HepG2 (cell line): ENCODE measurements around the gene FXR2. TPM values are rescaled to one million over a fixed set of nuclear protein-coding genes. Genes with fewer than 3 reads are reported as not detected.

Experiments used
- ARHGAP35 ChIP-seq: sonication (generic); formaldehyde crosslinking; IDR thresholded peaks from 2 replicates; pipeline ENCODE4 v1.9.0; 2022; ENCODE audit warnings: mild to moderate bottlenecking, inconsistent platforms, moderate library complexity, missing genetic modification reagents, borderline replicate concordance
- ATF7-NPFF ChIP-seq: sonication (generic); formaldehyde crosslinking; IDR thresholded peaks from 2 replicates; pipeline ENCODE4 v1.8.1; 2023; ENCODE audit warnings: mild to moderate bottlenecking, low read depth, missing genetic modification reagents, moderate library complexity
- BRD4 ChIP-seq: sonication (generic); formaldehyde crosslinking; IDR thresholded peaks from 2 replicates; pipeline ENCODE4 v1.4.0; 2020; ENCODE audit warnings: missing genetic modification reagents
- CBFB ChIP-seq: sonication (generic); formaldehyde crosslinking; IDR thresholded peaks from 2 replicates; pipeline ENCODE4 v1.4.0; 2020; ENCODE audit warnings: missing genetic modification reagents
- CHD4 ChIP-seq: fragments of 200-600 bp; sonication (generic); IDR thresholded peaks from 2 replicates; pipeline ENCODE4 v1.7.0; 2017; ENCODE audit warnings: mild to moderate bottlenecking, low read length, borderline replicate concordance
- EP300 ChIP-seq, 3 experiments: sonication (generic) in 1 of 3; formaldehyde crosslinking in 1 of 3; IDR thresholded peaks; 2 replicates each; pipeline versions ENCODE4 v1.5.1 to v1.6.1; 2011 to 2020; ENCODE audit warnings: low read depth in 2 of 3, low read length in 2 of 3, borderline replicate concordance in 1 of 3, improper control_type of control experiment in 1 of 3, mild to moderate bottlenecking in 1 of 3, missing genetic modification reagents in 1 of 3, moderate library complexity in 1 of 3
- EZH2 ChIP-seq: conservative IDR thresholded peaks from 2 replicates; pipeline ENCODE4 v1.6.1; 2012; ENCODE audit warnings: mild to moderate bottlenecking, low read depth, low read length, moderate library complexity
- HDAC1 ChIP-seq: sonication (generic); formaldehyde crosslinking; IDR thresholded peaks from 2 replicates; pipeline ENCODE4 v1.5.1; 2020; ENCODE audit warnings: mild to moderate bottlenecking, missing genetic modification reagents
- HNRNPLL ChIP-seq: fragments of 200-400 bp; formaldehyde crosslinking; IDR thresholded peaks from 2 replicates; pipeline ENCODE4 v1.6.1; 2017; ENCODE audit warnings: mild to moderate bottlenecking, low read depth, low read length; ENCODE audit not compliant: poor library complexity, severe bottlenecking
- KAT7 ChIP-seq: IDR thresholded peaks from 2 replicates; pipeline ENCODE4 v1.6.1; 2018; ENCODE audit warnings: borderline replicate concordance, missing compliant biosample characterization
- MAZ ChIP-seq, 2 experiments: sonication (generic) in 1 of 2; formaldehyde crosslinking in 1 of 2; IDR thresholded peaks; 2 replicates each; pipeline versions ENCODE4 v1.5.0 to v1.6.1; 2012 to 2020; ENCODE audit warnings: low read depth in 2 of 2, mild to moderate bottlenecking in 2 of 2, borderline replicate concordance in 1 of 2, improper control_type of control experiment in 1 of 2, low read length in 1 of 2, missing genetic modification reagents in 1 of 2, moderate library complexity in 1 of 2
- NFKB2 ChIP-seq: sonication (generic); formaldehyde crosslinking; IDR thresholded peaks from 2 replicates; pipeline ENCODE4 v1.4.0; 2020; ENCODE audit warnings: missing genetic modification reagents, borderline replicate concordance
- PHF8 ChIP-seq: sonication (generic); formaldehyde crosslinking; IDR thresholded peaks from 2 replicates; pipeline ENCODE4 v1.5.0; 2020; ENCODE audit warnings: missing genetic modification reagents
- RXRB ChIP-seq: IDR thresholded peaks from 2 replicates; pipeline ENCODE4 v1.6.1; 2016; ENCODE audit warnings: borderline replicate concordance, missing genetic modification reagents, missing compliant biosample characterization
- SALL1 ChIP-seq: sonication (generic); formaldehyde crosslinking; IDR thresholded peaks from 2 replicates; pipeline ENCODE4 v1.8.0; 2022; ENCODE audit warnings: mild to moderate bottlenecking, missing genetic modification reagents
- TAF15 ChIP-seq: fragments of 200-400 bp; formaldehyde crosslinking; IDR thresholded peaks from one replicate; pipeline ENCODE4 v1.6.1; 2018; ENCODE audit warnings: mild to moderate bottlenecking, low read depth, low read length; ENCODE audit not compliant: poor library complexity, severe bottlenecking
- TBX3 ChIP-seq: fragments of 450-650 bp; IDR thresholded peaks from 2 replicates; pipeline ENCODE4 v1.6.1; 2017; ENCODE audit warnings: antibody characterized with exemption, mild to moderate bottlenecking, inconsistent platforms, borderline replicate concordance
- TEAD3 ChIP-seq: optimal IDR thresholded peaks from 2 replicates; pipeline ENCODE3; 2016; ENCODE audit warnings: borderline replicate concordance
- THAP11 ChIP-seq: IDR thresholded peaks from 2 replicates; pipeline ENCODE4 v1.6.1; 2016; ENCODE audit warnings: missing biosample characterization, missing genetic modification reagents
- ZNF326 ChIP-seq: sonication (generic); formaldehyde crosslinking; IDR thresholded peaks from 2 replicates; pipeline ENCODE4 v1.4.0; 2020; ENCODE audit warnings: missing genetic modification reagents, borderline replicate concordance
- ZNF562 ChIP-seq: sonication (generic); formaldehyde crosslinking; IDR thresholded peaks from 2 replicates; pipeline ENCODE4 v1.8.0; 2022; ENCODE audit warnings: missing genetic modification reagents, borderline replicate concordance
- ZNF772 ChIP-seq: sonication (generic); formaldehyde crosslinking; IDR thresholded peaks from 2 replicates; pipeline ENCODE4 v1.5.0; 2020; ENCODE audit warnings: mild to moderate bottlenecking, missing genetic modification reagents
- polyA plus RNA-seq, 8 experiments: library from polyadenylated mRNA; depleted of rRNA in 3 of 8; stranded (reverse) in 7 of 8; unstranded in 1 of 8; fragments of >200 nt; fragmentation: Illumina TruSeq in 4 of 8; extraction: Trizol in 4 of 8; gene quantifications; 2 replicates each; pipeline versions ENCODE4 v1.2.1 to v1.2.3, GENCODE V29; 2011 to 2016; ENCODE audit warnings: low read depth in 4 of 8, missing spikeins in 1 of 8, mixed read lengths in 1 of 8; ENCODE audit not compliant: insufficient read depth in 1 of 8
- total RNA-seq, 5 experiments: library from RNA; depleted of rRNA; stranded (reverse); fragments of >200 nt; fragmentation: Illumina TruSeq; extraction: Trizol; gene quantifications; 2 replicates each; pipeline ENCODE4 v1.2.3, GENCODE V29; 2016; ENCODE audit warnings: low read depth in 1 of 5
- TF ChIP-seq, protein P1 (sequence below): conservative IDR thresholded peaks from 2 replicates; pipeline ENCODE4 v1.6.1; 2018; ENCODE audit warnings: missing genetic modification reagents
- TF ChIP-seq, protein P2 (sequence below): IDR thresholded peaks from 2 replicates; pipeline ENCODE4 v1.6.1; 2016; ENCODE audit warnings: mild to moderate bottlenecking
- TF ChIP-seq, protein P3 (sequence below): sonication (generic); formaldehyde crosslinking; IDR thresholded peaks from 2 replicates; pipeline ENCODE4 v1.9.0; 2021; ENCODE audit warnings: missing genetic modification reagents, borderline replicate concordance

The FXR2 gene
- total and polyA plus RNA-seq, 2 of the 13 experiments (the other 11 are each of a cell fraction or from before 2014, with no cell fraction given): 20.9 to 24.4 TPM

DNA sequence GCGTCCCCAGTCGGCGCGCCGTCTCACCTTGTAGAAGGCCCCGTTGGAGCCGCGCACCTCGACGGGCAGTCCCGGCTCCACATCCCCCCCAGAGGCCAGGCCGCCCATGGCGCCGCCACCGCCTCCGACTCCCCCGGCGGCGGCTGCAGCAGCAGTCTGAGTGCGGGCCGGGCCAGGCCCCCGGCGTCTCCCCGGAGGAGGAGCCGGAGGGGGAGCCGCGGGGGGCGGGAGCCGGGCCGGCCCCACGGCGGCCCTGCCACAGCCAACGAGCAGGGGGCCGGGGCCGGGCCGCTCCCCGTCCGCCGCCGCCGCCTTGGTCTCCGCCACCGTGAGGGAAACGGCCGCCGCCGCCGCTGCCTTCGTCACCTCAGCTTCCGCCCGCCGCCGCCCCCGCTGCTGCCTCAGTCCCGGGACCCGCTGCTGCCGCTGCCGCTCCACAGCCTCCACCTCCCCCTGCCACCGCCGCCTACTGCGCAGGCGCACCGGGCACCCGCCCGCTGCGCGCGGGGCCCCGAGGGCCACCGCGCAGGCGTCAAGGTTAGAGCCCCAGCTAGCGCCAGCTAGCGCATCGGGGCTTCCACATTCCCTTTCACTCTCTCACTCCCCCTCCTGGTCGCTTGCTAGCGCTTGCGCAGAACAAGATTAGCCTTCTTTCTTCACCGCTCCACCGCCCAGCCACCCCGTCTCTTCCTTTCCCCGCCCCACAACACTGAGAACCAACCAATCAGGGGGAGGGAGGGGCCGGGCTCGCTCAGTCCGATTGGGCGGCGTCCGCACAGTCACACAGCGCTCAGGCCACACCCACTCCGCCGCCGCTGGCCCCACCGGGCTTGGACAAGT is at the start of gene FXR2 (continued):
- peak in 1 of 2 experiments; percentile 22; a peak in 1 of 4 replicates for TF ChIP-seq EP300 (IDR thresholded peaks at IDR 0.05; ENCODE audit: low read depth in 2 of 2, low read length in 2 of 2)
- no peak for TF ChIP-seq EP300 (CRISPR knock-in tag; IDR thresholded peaks at IDR 0.05; ENCODE audit: borderline replicate concordance)
- TF ChIP-seq TBX3: no peak
- peak; percentile 11; the same call in 1 of the 2 replicates for TF ChIP-seq SALL1
- peak; percentile 20 for TF ChIP-seq TAF15
- TF ChIP-seq HDAC1 (CRISPR knock-in tag): peak; percentile 45; the same call in 1 of the 2 replicates
- peak; percentile 24; the same call in 1 of the 2 replicates for TF ChIP-seq NFKB2
- TF ChIP-seq MAZ (IDR thresholded peaks at IDR 0.05; ENCODE audit: borderline replicate concordance, low read depth, low read length): peak; percentile 76; the same call in 1 of the 2 replicates
- TF ChIP-seq MAZ (CRISPR knock-in tag; IDR thresholded peaks at IDR 0.05; ENCODE audit: low read depth): peak; percentile 40; the same call in 1 of the 2 replicates
- TF ChIP-seq ZNF562 (CRISPR knock-in tag): no peak
- TF ChIP-seq, protein P1, sequence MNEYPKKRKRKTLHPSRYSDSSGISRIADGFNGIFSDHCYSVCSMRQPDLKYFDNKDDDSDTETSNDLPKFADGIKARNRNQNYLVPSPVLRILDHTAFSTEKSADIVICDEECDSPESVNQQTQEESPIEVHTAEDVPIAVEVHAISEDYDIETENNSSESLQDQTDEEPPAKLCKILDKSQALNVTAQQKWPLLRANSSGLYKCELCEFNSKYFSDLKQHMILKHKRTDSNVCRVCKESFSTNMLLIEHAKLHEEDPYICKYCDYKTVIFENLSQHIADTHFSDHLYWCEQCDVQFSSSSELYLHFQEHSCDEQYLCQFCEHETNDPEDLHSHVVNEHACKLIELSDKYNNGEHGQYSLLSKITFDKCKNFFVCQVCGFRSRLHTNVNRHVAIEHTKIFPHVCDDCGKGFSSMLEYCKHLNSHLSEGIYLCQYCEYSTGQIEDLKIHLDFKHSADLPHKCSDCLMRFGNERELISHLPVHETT (CRISPR knock-in tag): no peak
- TF ChIP-seq RXRB (CRISPR knock-in tag): no peak
- TF ChIP-seq, protein P2, sequence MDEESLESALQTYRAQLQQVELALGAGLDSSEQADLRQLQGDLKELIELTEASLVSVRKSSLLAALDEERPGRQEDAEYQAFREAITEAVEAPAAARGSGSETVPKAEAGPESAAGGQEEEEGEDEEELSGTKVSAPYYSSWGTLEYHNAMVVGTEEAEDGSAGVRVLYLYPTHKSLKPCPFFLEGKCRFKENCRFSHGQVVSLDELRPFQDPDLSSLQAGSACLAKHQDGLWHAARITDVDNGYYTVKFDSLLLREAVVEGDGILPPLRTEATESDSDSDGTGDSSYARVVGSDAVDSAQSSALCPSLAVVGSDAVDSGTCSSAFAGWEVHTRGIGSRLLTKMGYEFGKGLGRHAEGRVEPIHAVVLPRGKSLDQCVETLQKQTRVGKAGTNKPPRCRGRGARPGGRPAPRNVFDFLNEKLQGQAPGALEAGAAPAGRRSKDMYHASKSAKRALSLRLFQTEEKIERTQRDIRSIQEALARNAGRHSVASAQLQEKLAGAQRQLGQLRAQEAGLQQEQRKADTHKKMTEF (CRISPR knock-in tag): no peak
- TF ChIP-seq KAT7 (CRISPR knock-in tag): no peak
- 0 out of 2 replicates have a peak, but pooled peaks have one; percentile 40 for TF ChIP-seq ATF7-NPFF (CRISPR knock-in tag)
- no peak for TF ChIP-seq CBFB (CRISPR knock-in tag)
- TF ChIP-seq THAP11 (CRISPR knock-in tag): peak; percentile 64
- peak; percentile 60 for TF ChIP-seq PHF8 (CRISPR knock-in tag)
- TF ChIP-seq, protein P3, sequence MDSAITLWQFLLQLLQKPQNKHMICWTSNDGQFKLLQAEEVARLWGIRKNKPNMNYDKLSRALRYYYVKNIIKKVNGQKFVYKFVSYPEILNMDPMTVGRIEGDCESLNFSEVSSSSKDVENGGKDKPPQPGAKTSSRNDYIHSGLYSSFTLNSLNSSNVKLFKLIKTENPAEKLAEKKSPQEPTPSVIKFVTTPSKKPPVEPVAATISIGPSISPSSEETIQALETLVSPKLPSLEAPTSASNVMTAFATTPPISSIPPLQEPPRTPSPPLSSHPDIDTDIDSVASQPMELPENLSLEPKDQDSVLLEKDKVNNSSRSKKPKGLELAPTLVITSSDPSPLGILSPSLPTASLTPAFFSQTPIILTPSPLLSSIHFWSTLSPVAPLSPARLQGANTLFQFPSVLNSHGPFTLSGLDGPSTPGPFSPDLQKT (CRISPR knock-in tag): no peak
- no peak for TF ChIP-seq ZNF326 (CRISPR knock-in tag)
- no peak for TF ChIP-seq CHD4
- TF ChIP-seq TEAD3 (CRISPR knock-in tag): peak; percentile 67
- TF ChIP-seq HNRNPLL: peak; percentile 86
- TF ChIP-seq EZH2: no peak
- 0 out of 2 replicates have a peak, but pooled peaks have one; percentile 54 for TF ChIP-seq ZNF772 (CRISPR knock-in tag)
- TF ChIP-seq ARHGAP35 (CRISPR knock-in tag): no peak
- TF ChIP-seq BRD4: no peak
